Left ventricle myocardium inferior (tissue), 1 donor: Measurements from ENCODE around the gene GID8. TPM values are rescaled to one million over a fixed set of nuclear protein-coding genes. Genes with fewer than 3 reads are reported as not detected.
A peak's percentile ranks its signal among the peaks of the same experiment; 100 is the strongest.

Source experiments
- DNase-seq: peaks from one replicate; pipeline ENCODE4 v3.0.0-alpha.2; 2020
- H3K27ac ChIP-seq: fragments of 200-600 bp; replicated peaks from 2 replicates; pipeline ENCODE4 v1.8.0; 2021
- H3K27me3 ChIP-seq: fragments of 200-600 bp; 2 replicates; pipeline ENCODE4 v1.8.0; 2021; ENCODE audit warnings: low read depth
- H3K36me3 ChIP-seq: fragments of 200-600 bp; 2 replicates; pipeline ENCODE4 v1.8.0; 2021
- H3K4me1 ChIP-seq: fragments of 200-600 bp; 2 replicates; pipeline ENCODE4 v1.8.0; 2021
- H3K4me3 ChIP-seq: fragments of 200-600 bp; 2 replicates; pipeline ENCODE4 v1.8.0; 2021; ENCODE audit warnings: mild to moderate bottlenecking, moderate library complexity
- H3K9me3 ChIP-seq: fragments of 200-600 bp; replicated peaks from 2 replicates; pipeline ENCODE4 v1.8.0; 2021
- CTCF ChIP-seq: fragments of 200-600 bp; IDR thresholded peaks from 2 replicates; pipeline ENCODE4 v1.8.0; 2021; ENCODE audit warnings: antibody characterized with exemption, mild to moderate bottlenecking, borderline replicate concordance
- intact Hi-C: fragments of 100-400 bp; cut with micrococcal nuclease; formaldehyde crosslinking; loops from one replicate; pipeline ENCODE4 v1.11.0; 2022
- total RNA-seq: library from RNA; stranded (reverse); fragmentation: NEBNext Ultra II Directional; extraction: Animal tissue kit (Norgen Biotek cat#: 25700); gene quantifications from one replicate; pipeline ENCODE4 v1.2.1, GENCODE V29; 2021
- donor health status: DM: no; HTN: yes; CAD: no; lungs with severe emphysema.

Gene GID8
- total RNA-seq, 1 donor from 2014 or later, result 16.2 TPM

DNA sequence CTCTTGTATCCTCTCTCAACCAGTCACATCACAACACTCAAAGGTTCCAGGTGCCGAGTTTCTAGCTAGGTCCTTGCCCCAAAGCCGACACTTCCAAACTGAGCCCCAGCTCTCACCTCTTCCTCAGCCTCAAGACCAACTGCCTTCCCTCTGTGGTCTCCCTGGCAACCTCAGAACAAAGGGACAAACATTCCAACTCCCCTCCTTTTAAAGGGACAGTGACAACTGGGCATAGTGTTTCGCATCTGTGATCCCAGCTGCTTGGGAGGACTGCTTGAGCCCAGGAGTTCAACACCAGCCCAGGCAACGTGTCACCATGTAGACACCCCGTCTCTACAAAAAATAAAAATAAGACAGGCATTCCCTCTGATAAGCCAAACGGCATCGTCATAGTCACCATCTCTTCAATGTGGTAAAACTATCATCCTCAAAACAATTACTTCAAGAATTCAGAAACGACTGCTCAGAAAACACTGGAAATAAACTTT lies 22.9 kb upstream of the GID8 start:
- Histone ChIP-seq H3K4me1 (peaks cover 83% of the 10 kb centered on the region), H3K27me3 (no peaks in the 10 kb centered on the region), H3K9me3 (no peaks in the 10 kb centered on the region), H3K36me3 (peaks cover 34% of the 10 kb centered on the region), H3K27ac (no peak overlapping the region), H3K4me3 (peak overlapping the region; percentile 34)
- no peak for TF ChIP-seq CTCF
- no peak for DNase-seq
- intact Hi-C loops, result no loop called here

- no peak for DNase-seq
- Histone ChIP-seq H3K27me3 (no peaks in the 10 kb centered on the region), H3K4me1 (peaks cover 99% of the 10 kb centered on the region), H3K36me3 (peaks cover 16% of the 10 kb centered on the region), H3K27ac (no peak overlapping the region), H3K9me3 (no peaks in the 10 kb centered on the region), H3K4me3 (no peak overlapping the region)
- TF ChIP-seq CTCF, result no peak
- intact Hi-C loops, result no loop called here
Measured at GRCh38 chr20:62916703-62917476, 21.1 kb upstream of the GID8 start.

GRCh38 chr20:62917720-62918119 lies 20.2 kb upstream of the GID8 start:
- no peak for DNase-seq
- intact Hi-C loops, result no loop called here
- H3K27ac ChIP-seq, result no peak overlapping the region
- H3K9me3 ChIP-seq, result no peaks in the 10 kb centered on the region
- H3K36me3 ChIP-seq, result peaks cover 7% of the 10 kb centered on the region
- no peak overlapping the region for H3K4me3 ChIP-seq
- no peak for TF ChIP-seq CTCF
- H3K4me1 ChIP-seq, result peaks cover 100% of the 10 kb centered on the region
- no peaks in the 10 kb centered on the region for H3K27me3 ChIP-seq

DNA sequence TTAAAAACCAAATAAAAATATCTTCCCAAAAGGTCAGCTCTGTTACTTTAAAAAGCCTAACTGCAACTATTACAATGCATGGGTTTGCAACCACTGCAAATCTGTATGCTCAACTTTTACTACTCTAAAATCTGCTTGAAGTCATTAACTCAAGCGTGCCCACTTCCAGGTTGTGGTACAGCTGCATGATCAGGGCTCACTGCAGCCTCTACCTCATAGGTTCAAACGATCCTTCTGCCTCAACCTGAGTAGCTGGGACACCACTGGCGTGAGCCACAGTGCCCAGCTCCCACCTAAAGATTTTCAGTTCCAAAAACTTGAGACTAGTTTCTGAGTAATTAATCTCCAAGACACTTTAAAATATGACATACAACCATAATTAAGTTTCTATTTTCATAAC lies 19.8 kb upstream of the GID8 start:
- Histone ChIP-seq H3K4me1 (peaks cover 100% of the 10 kb centered on the region), H3K4me3 (no peak overlapping the region), H3K9me3 (no peaks in the 10 kb centered on the region), H3K27me3 (no peaks in the 10 kb centered on the region), H3K36me3 (peaks cover 3% of the 10 kb centered on the region), H3K27ac (no peak overlapping the region)
- TF ChIP-seq CTCF, result no peak
- intact Hi-C loops, result no loop called here
- no peak for DNase-seq

- H3K9me3 ChIP-seq, result no peaks in the 10 kb centered on the region
- DNase-seq, result no peak
- no peaks in the 10 kb centered on the region for H3K36me3 ChIP-seq
- no peaks in the 10 kb centered on the region for H3K27me3 ChIP-seq
- TF ChIP-seq CTCF, result no peak
- intact Hi-C loops, result no loop called here
- no peak overlapping the region for H3K27ac ChIP-seq
- H3K4me3 ChIP-seq, result no peak overlapping the region
- peaks cover 100% of the 10 kb centered on the region for H3K4me1 ChIP-seq
Measured at GRCh38 chr20:62918831-62919230, 19.1 kb upstream of the GID8 start.
